ENCODE data around the gene APOBEC3A. TPM values are rescaled to one million over a fixed set of nuclear protein-coding genes. Genes with fewer than 3 reads are reported as not detected.

The APOBEC3A gene
- total and polyA plus RNA-seq, 2 of the 4 experiments (the other 2 are of a cell fraction): not detected

DNA sequence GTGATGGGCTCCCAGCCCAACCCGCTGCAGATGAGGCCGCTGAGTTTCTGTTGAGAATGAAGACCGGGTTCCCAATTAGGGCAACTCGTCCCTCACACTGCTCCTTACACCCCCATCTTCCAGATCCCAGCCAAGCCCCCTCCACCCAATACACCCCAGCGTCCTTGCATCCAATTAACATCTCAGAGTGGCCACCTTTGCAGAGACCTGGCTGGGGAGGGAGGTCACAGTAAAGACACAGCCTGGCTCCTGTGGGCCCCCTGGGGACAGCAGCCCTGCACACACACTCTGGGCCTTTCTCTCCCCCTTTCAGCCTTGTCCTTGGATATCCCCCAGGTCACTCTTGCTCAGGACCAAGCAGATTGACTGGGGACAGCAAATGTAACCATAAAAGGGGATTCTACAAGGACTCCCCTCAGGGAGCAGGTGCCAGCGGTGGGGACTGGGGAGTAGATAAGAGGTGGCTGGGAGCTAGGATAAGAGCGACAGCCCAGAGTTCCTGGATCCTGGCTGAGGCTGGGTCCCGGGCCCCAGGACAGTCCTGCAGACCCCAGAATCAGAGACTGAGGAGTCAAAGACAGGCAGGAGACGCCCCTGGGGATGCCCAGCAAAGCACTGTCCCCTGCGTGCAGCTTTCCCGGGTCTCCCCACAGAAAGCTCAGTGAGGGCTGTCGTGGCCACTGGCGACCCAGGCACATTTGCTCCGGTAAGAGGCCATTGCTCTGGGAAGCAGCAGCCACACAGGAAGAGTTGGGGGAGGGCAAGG lies 8.4 kb downstream of the APOBEC3A start:
- Histone ChIP-seq H3K4me3 (ENCODE audit: insufficient read depth, low read depth, low read length) (no peak overlapping the region), H3K9me1 (ENCODE audit: insufficient read depth, low read length) (no peaks in the 10 kb centered on the region), H2BK20ac (ENCODE audit: low read depth, low read length) (no peak overlapping the region), H3K14ac (replicated peaks; ENCODE audit: low read depth, low read length) (no peak overlapping the region), H2AK9ac (replicated peaks; ENCODE audit: low read depth, low read length, poor library complexity) (no peak overlapping the region), H4K20me1 (ENCODE audit: insufficient read depth, low read length) (no peaks in the 10 kb centered on the region; the same call in 1 of the 2 replicates), H3K9ac (ENCODE audit: low read depth, low read length) (no peak overlapping the region), H3K4ac (ENCODE audit: low read depth, low read length) (no peak overlapping the region), H4K91ac (ENCODE audit: insufficient read depth, low read depth, low read length) (no peak overlapping the region), H3K27ac (ENCODE audit: insufficient read depth, low read length) (no peak overlapping the region), H4K8ac (ENCODE audit: low read depth in 2 of 2, low read length in 2 of 2) (no peak overlapping the region), H3K18ac (ENCODE audit: low read depth, low read length) (no peak overlapping the region), H2BK15ac (ENCODE audit: low read depth, low read length) (no peak overlapping the region), H3K4me1 (ENCODE audit: control insufficient read depth, insufficient read depth, low read length) (no peaks in the 10 kb centered on the region), H3K36me3 (ENCODE audit: control insufficient read depth, insufficient read depth, low read length) (no peaks in the 10 kb centered on the region), H3K4me2 (ENCODE audit: low read depth, low read length) (no peak overlapping the region), H2AK5ac (ENCODE audit: low read depth, low read length) (no peak overlapping the region), H3K56ac (ENCODE audit: extremely low read depth, insufficient read depth, low read length) (no peak overlapping the region), H3K27me3 (ENCODE audit: control insufficient read depth, insufficient read depth, low read length) (peaks cover 52% of the 10 kb centered on the region), H3K79me1 (ENCODE audit: low read depth in 1 of 2, low read length in 2 of 2) (no peaks in the 10 kb centered on the region), H2BK5ac (ENCODE audit: low read depth, low read length, poor library complexity, severe bottlenecking) (no peak overlapping the region), H2BK120ac (ENCODE audit: low read depth, low read length) (no peak overlapping the region), H3K23ac (ENCODE audit: low read depth, low read length) (no peak overlapping the region), H4K5ac (ENCODE audit: low read depth, low read length) (no peak overlapping the region), H3K9me3 (ENCODE audit: control insufficient read depth, insufficient read depth, low read length) (no peaks in the 10 kb centered on the region), H2AFZ (replicated peaks; ENCODE audit: low read length, poor library complexity) (no peak overlapping the region)
- no TSS peak for BruUV-seq (replicated peaks)
- ATAC-seq (ENCODE audit: low read depth) (no peak), DNase-seq (no peak)
- in situ Hi-C loops (cut with MboI; ENCODE audit: low sequenced_read_pairs): no loop called here
- no peak for TF ChIP-seq SMC3 (IDR thresholded peaks at IDR 0.05; ENCODE audit: low read depth, low read length)
- no peak for TF ChIP-seq RAD21 (IDR thresholded peaks at IDR 0.05; ENCODE audit: low read length)
- TF ChIP-seq RCOR1 (IDR thresholded peaks at IDR 0.05; ENCODE audit: insufficient replicate concordance, low read length): no peak
- TF ChIP-seq MAZ (IDR thresholded peaks at IDR 0.05; ENCODE audit: borderline replicate concordance, low read depth, low read length): no peak
- TF ChIP-seq, protein P1, sequence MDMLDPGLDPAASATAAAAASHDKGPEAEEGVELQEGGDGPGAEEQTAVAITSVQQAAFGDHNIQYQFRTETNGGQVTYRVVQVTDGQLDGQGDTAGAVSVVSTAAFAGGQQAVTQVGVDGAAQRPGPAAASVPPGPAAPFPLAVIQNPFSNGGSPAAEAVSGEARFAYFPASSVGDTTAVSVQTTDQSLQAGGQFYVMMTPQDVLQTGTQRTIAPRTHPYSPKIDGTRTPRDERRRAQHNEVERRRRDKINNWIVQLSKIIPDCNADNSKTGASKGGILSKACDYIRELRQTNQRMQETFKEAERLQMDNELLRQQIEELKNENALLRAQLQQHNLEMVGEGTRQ (IDR thresholded peaks at IDR 0.05; ENCODE audit: low read depth, low read length): no peak
- dilution Hi-C loops (cut with HindIII; ENCODE audit: low sequenced_read_pairs, unreplicated experiment): no loop called here
- WGBS, 2 experiments (ENCODE audit: extremely low coverage in 2 of 2, insufficient read length in 1 of 2): 21% methylated on average over 2 of the region's 14 CpGs; no CpG with 5 or more reads in 1 of the 2 experiments
- POLR2A ChIA-PET (ENCODE audit: unreplicated experiment): no interaction called here
- intact Hi-C loops (cut with micrococcal nuclease): no loop called here
- CTCF ChIA-PET: no interaction called here
